Measurements from ENCODE around the gene SULT1C3. TPM values are rescaled to one million over a fixed set of nuclear protein-coding genes. Genes with fewer than 3 reads are reported as not detected.

The SULT1C3 gene
- total RNA-seq, 1 experiment from 2014 or later: not detected

DNA sequence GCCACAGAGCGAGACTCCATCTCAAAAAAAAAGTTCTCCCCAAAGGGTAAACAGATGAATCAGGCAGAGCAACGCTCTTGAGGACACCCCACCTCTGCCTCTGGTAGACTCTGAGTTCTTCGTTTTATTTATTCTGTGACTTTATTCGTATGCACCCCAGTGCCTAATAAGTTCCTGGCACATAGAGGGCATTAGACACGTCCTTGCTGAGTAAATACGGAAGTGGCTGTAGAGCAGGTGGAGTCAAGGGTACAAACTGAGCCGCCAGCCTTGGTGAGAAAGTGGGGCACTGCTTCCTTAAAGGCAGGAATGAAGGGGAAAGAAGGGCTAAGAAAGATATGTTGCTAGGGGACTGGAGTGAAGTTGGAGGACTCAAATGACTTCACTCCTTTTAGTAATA, 61.8 kb downstream of the SULT1C3 start:
- no peak for DNase-seq (ENCODE audit: low read depth)

- DNase-seq (ENCODE audit: low read depth): no peak
Observed at GRCh38 chr2:108304975-108305374, 65.2 kb downstream of the SULT1C3 start.

DNA sequence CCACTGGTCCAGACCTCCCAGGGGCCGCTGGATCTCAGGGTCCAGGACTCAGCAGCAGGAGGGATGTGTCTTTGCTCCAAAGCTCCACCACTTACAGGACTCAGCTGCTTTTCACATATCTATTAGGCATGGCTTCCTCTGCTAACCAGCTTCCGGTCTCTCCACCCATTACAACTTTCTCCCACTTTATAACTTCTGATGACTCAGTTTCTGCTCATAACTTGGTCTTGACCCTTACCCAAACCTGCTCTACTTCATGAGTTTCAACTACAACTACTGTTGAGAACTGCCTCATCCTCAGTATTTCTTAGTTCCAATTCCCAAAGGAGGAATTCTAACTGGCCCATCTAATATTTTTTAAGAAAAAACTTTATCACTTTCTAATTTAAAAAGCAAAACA, 66.1 kb downstream of the SULT1C3 start:
- peak; percentile 55 for DNase-seq (ENCODE audit: low read depth)

GRCh38 chr2:108309903-108310302, 70.1 kb downstream of the SULT1C3 start:
- DNase-seq (ENCODE audit: low read depth): no peak

Other genes with a start within 250 kb of the SULT1C3 start
- 0.22 TPM in 1 of 2 replicates, not detected in the other for gene SULT1C2, start 48.9 kb downstream of the SULT1C3 start, total RNA-seq (2014; rRNA removed; shearing (Covaris generic))
- not detected in 2 replicates for gene SULT1C4, start 138.0 kb downstream of the SULT1C3 start, total RNA-seq (2014; rRNA removed; shearing (Covaris generic))
- 7.6 and 9.1 TPM in 2 replicates for gene GCC2, start 209.2 kb downstream of the SULT1C3 start, total RNA-seq (2014; rRNA removed; shearing (Covaris generic))

All from M059J (cell line).